H1 (cell line): ENCODE results near the gene TEX51. TPM values are rescaled to one million over a fixed set of nuclear protein-coding genes. Genes with fewer than 3 reads are reported as not detected.

Source experiments
- CTCF ChIA-PET: fragments of 300-600 bp; sonication (Branson Sonifier 250); formaldehyde crosslinking; loops from one replicate; lab custom pipeline; 2021; ENCODE audit not compliant: partially characterized antibody; lab: Charles Lee
- POLR2A ChIA-PET: fragments of 300-600 bp; sonication (Branson Sonifier 250); formaldehyde crosslinking; loops from one replicate; lab custom pipeline; 2021; ENCODE audit warnings: inconsistent platforms; ENCODE audit not compliant: partially characterized antibody; lab: Charles Lee
- DNase-seq, 2 experiments: peaks; one replicate each; pipeline versions ENCODE4 v3.0.0 to v3.0.0-alpha.2; 2010 to 2022; ENCODE audit warnings: low spot score in 2 of 2, low read depth in 1 of 2, mixed read lengths in 1 of 2
- FAIRE-seq: peaks from 2 replicates; lab custom pipeline; 2011; peaks lifted over from hg19 to GRCh38; lab: Jason Lieb, UNC
- H2AFZ ChIP-seq: 2 replicates; pipeline ENCODE4 v1.8.1; 2012; ENCODE audit warnings: low read length, inconsistent platforms
- H2AK5ac ChIP-seq: 2 replicates; pipeline ENCODE4 v1.6.1; 2013; ENCODE audit warnings: low read depth, low read length
- H2BK120ac ChIP-seq: replicated peaks from 2 replicates; pipeline ENCODE3; 2013; ENCODE audit warnings: low read depth, low read length, inconsistent platforms
- H2BK12ac ChIP-seq: 2 replicates; pipeline ENCODE4 v1.6.1; 2013; ENCODE audit warnings: low read depth, low read length
- H2BK15ac ChIP-seq: 2 replicates; pipeline ENCODE4 v1.6.1; 2013; ENCODE audit warnings: low read length
- H2BK20ac ChIP-seq: 2 replicates; pipeline ENCODE4 v1.6.1; 2013; ENCODE audit warnings: low read length
- H2BK5ac ChIP-seq: 2 replicates; pipeline ENCODE4 v1.6.1; 2013; ENCODE audit warnings: low read depth, low read length
- H3K14ac ChIP-seq: 2 replicates; pipeline ENCODE4 v1.6.1; 2013; ENCODE audit warnings: inconsistent platforms; ENCODE audit not compliant: insufficient read length
- H3K18ac ChIP-seq: 2 replicates; pipeline ENCODE4 v1.6.1; 2013; ENCODE audit warnings: low read length; ENCODE audit errors: extremely low read depth
- H3K23ac ChIP-seq: 2 replicates; pipeline ENCODE4 v1.6.1; 2013; ENCODE audit warnings: inconsistent platforms; ENCODE audit not compliant: insufficient read length
- H3K23me2 ChIP-seq: 2 replicates; pipeline ENCODE4 v1.6.1; 2013; ENCODE audit warnings: low read depth, low read length
- H3K27ac ChIP-seq: 2 replicates; pipeline ENCODE4 v1.6.1; 2011; ENCODE audit warnings: low read depth, low read length, inconsistent platforms
- H3K27me3 ChIP-seq, 4 experiments: replicated peaks in 1 of 4; 1 replicate in 1 of 4; 2 replicates in 3 of 4; pipeline versions ENCODE4 v1.6.1 to v1.8.1; 2011 to 2013; ENCODE audit warnings: low read length in 3 of 4, mild to moderate bottlenecking in 3 of 4, inconsistent platforms in 2 of 4, mixed read lengths in 2 of 4, moderate library complexity in 1 of 4; ENCODE audit not compliant: control insufficient read depth in 3 of 4, insufficient read depth in 3 of 4; ENCODE audit errors: extremely low read depth in 1 of 4
- H3K36me3 ChIP-seq, 4 experiments: 2 replicates each; pipeline versions ENCODE4 v1.6.1 to v1.8.1; 2011 to 2013; ENCODE audit warnings: mild to moderate bottlenecking in 4 of 4, low read length in 3 of 4, moderate library complexity in 2 of 4, control low read depth in 1 of 4, inconsistent platforms in 1 of 4; ENCODE audit not compliant: insufficient read depth in 4 of 4, control insufficient read depth in 2 of 4
- H3K4ac ChIP-seq: replicated peaks from 2 replicates; pipeline ENCODE3; 2013; ENCODE audit warnings: low read length, low read depth, mixed read lengths, inconsistent platforms; ENCODE audit not compliant: insufficient read length
- H3K4me1 ChIP-seq, 4 experiments: replicated peaks in 1 of 4; 1 replicate in 1 of 4; 2 replicates in 3 of 4; pipeline versions ENCODE4 v1.6.1 to v1.8.1; 2011 to 2013; ENCODE audit warnings: low read length in 3 of 4, inconsistent platforms in 2 of 4, mixed read lengths in 1 of 4; ENCODE audit not compliant: insufficient read depth in 4 of 4, control insufficient read depth in 3 of 4
- H3K4me2 ChIP-seq, 2 experiments: 2 replicates each; pipeline versions ENCODE4 v1.6.1 to v1.8.1; 2011 to 2013; ENCODE audit warnings: low read depth in 2 of 2, low read length in 2 of 2, control low read depth in 1 of 2, inconsistent platforms in 1 of 2, mild to moderate bottlenecking in 1 of 2; ENCODE audit not compliant: insufficient read depth in 1 of 2
- H3K4me3 ChIP-seq, 4 experiments: fragments of 200-600, 300-600 bp in 1 of 4; sonication (generic), shearing (Covaris generic), sonication (Bioruptor Twin) in 1 of 4; 2 replicates each; pipeline versions ENCODE4 v1.5.1 to v1.8.1; 2011 to 2016; ENCODE audit warnings: low read length in 4 of 4, low read depth in 3 of 4, control low read depth in 2 of 4, inconsistent platforms in 2 of 4, mild to moderate bottlenecking in 2 of 4, mixed read lengths in 1 of 4, moderate library complexity in 1 of 4; ENCODE audit not compliant: insufficient read depth in 2 of 4; ENCODE audit errors: extremely low read depth in 1 of 4
- H3K56ac ChIP-seq: replicated peaks from 2 replicates; pipeline ENCODE3; 2013; ENCODE audit warnings: low read depth, mild to moderate bottlenecking, mixed read lengths, low read length, inconsistent platforms; ENCODE audit not compliant: insufficient read length
- H3K79me1 ChIP-seq: 2 replicates; pipeline ENCODE4 v1.6.1; 2013; ENCODE audit warnings: low read depth, low read length, control low read depth
- H3K79me2 ChIP-seq, 2 experiments: 2 replicates each; pipeline versions ENCODE4 v1.6.1 to v1.8.1; 2012 to 2013; ENCODE audit warnings: low read length in 2 of 2, mild to moderate bottlenecking in 2 of 2, inconsistent platforms in 1 of 2; ENCODE audit not compliant: insufficient read depth in 2 of 2, control insufficient read depth in 1 of 2
- H3K9ac ChIP-seq, 4 experiments: replicated peaks in 1 of 4; 1 replicate in 1 of 4; 2 replicates in 3 of 4; pipeline versions ENCODE4 v1.6.1 to v1.8.1; 2011 to 2013; ENCODE audit warnings: low read depth in 3 of 4, low read length in 3 of 4, control low read depth in 2 of 4, mild to moderate bottlenecking in 2 of 4, moderate library complexity in 2 of 4, inconsistent platforms in 1 of 4; ENCODE audit errors: extremely low read depth in 1 of 4
- H3K9me3 ChIP-seq, 2 experiments: 2 replicates each; pipeline versions ENCODE4 v1.6.1 to v1.8.1; 2012 to 2013; ENCODE audit warnings: mild to moderate bottlenecking in 2 of 2, moderate library complexity in 2 of 2, control low read depth in 1 of 2, inconsistent platforms in 1 of 2, low read depth in 1 of 2, low read length in 1 of 2, mixed read lengths in 1 of 2; ENCODE audit not compliant: insufficient read depth in 2 of 2
- H4K20me1 ChIP-seq, 2 experiments: replicated peaks in 1 of 2; 2 replicates each; pipeline versions ENCODE3 to v1.8.1; 2011 to 2013; ENCODE audit warnings: inconsistent platforms in 2 of 2, low read length in 2 of 2, mild to moderate bottlenecking in 1 of 2; ENCODE audit not compliant: insufficient read depth in 2 of 2, control insufficient read depth in 1 of 2
- H4K5ac ChIP-seq: 2 replicates; pipeline ENCODE4 v1.6.1; 2013; ENCODE audit warnings: low read length, low read depth, mixed read lengths, inconsistent platforms; ENCODE audit not compliant: insufficient read length
- H4K8ac ChIP-seq: 2 replicates; pipeline ENCODE4 v1.8.0; 2013; ENCODE audit warnings: mild to moderate bottlenecking, moderate library complexity, low read length, inconsistent platforms; ENCODE audit not compliant: insufficient read depth; ENCODE audit errors: extremely low read depth
- H4K91ac ChIP-seq: replicated peaks from 2 replicates; pipeline ENCODE3; 2013; ENCODE audit warnings: low read length, mixed read lengths, inconsistent platforms; ENCODE audit not compliant: insufficient read length
- ATF2 ChIP-seq: IDR thresholded peaks from 2 replicates; pipeline ENCODE4 v1.6.1; 2012; ENCODE audit warnings: low read length, inconsistent platforms
- CHD2 ChIP-seq: IDR thresholded peaks from 2 replicates; pipeline ENCODE4 v1.6.1; 2012; ENCODE audit warnings: low read length, improper control_type of control experiment
- KDM1A ChIP-seq: fragments of 200-600, 300-600 bp; sonication (generic); IDR thresholded peaks from 2 replicates; pipeline ENCODE4 v1.7.1; 2016; ENCODE audit warnings: mild to moderate bottlenecking, low read length, borderline replicate concordance
- POLR2A ChIP-seq, 2 experiments: IDR thresholded peaks; 1 replicate in 1 of 2; 2 replicates in 1 of 2; pipeline ENCODE4 v1.6.1; 2011; ENCODE audit warnings: low read depth in 2 of 2, low read length in 2 of 2, mild to moderate bottlenecking in 2 of 2; ENCODE audit errors: control extremely low read depth in 1 of 2
- RBBP5 ChIP-seq: IDR thresholded peaks from 2 replicates; pipeline ENCODE4 v1.7.1; 2012; ENCODE audit warnings: low read depth, mild to moderate bottlenecking, inconsistent platforms, low read length, moderate library complexity, borderline replicate concordance
- RXRA ChIP-seq: IDR thresholded peaks from 2 replicates; pipeline ENCODE4 v1.6.1; 2011; ENCODE audit warnings: low read depth, mild to moderate bottlenecking, low read length, moderate library complexity; ENCODE audit not compliant: insufficient read depth
- SP1 ChIP-seq: IDR thresholded peaks from 2 replicates; pipeline ENCODE4 v1.6.1; 2011; ENCODE audit warnings: low read depth, low read length
- WGBS, 2 experiments: shearing (Covaris generic) in 1 of 2; methylation state at CpG; one replicate each; pipeline versions ENCODE4 v1.1.6 to v1.1.7; 2013 to 2015; ENCODE audit warnings: low lambda C conversion rate in 2 of 2, mixed read lengths in 2 of 2, inconsistent platforms in 1 of 2, low coverage in 1 of 2, missing lambda C conversion rate in 1 of 2; ENCODE audit not compliant: insufficient replicate concordance in 2 of 2, insufficient coverage in 1 of 2, insufficient read length in 1 of 2; ENCODE audit errors: extremely low coverage in 1 of 2, missing lambda C conversion rate in 1 of 2; 5-methylcytosine and 5-hydroxymethylcytosine counted together
- polyA plus RNA-seq, 7 experiments: library from polyadenylated mRNA; depleted of rRNA in 3 of 7; stranded (reverse) in 5 of 7; unstranded in 2 of 7; fragments of >200 nt in 5 of 7; fragments of 200-250 nt in 2 of 7; gene quantifications; 1 replicate in 5 of 7; 2 replicates in 1 of 7; 4 replicates in 1 of 7; pipeline versions ENCODE4 v1.2.1 to v1.2.3, GENCODE V29; 2011 to 2013; ENCODE audit warnings: missing spikeins in 2 of 7, mixed read lengths in 2 of 7
- total RNA-seq: library from RNA; stranded (reverse); fragmentation: NEBNext Ultra II Directional; extraction: Animal tissue kit (Norgen Biotek cat#: 25700); gene quantifications from 2 replicates; pipeline ENCODE4 v1.2.1, GENCODE V29; 2021

Gene TEX51
- total and polyA plus RNA-seq, 2 of the 8 experiments (the other 6 are each of a cell fraction or from before 2014, with no cell fraction given), result not detected

- no peak overlapping the region for H3K4ac ChIP-seq
- FAIRE-seq (no peak), DNase-seq (no peak)
- no peak overlapping the region for H2BK12ac ChIP-seq
- H2BK15ac ChIP-seq, result no peak overlapping the region
- H2AK5ac ChIP-seq, result no peak overlapping the region
- no peak overlapping the region for H3K23ac ChIP-seq
- H3K79me2 ChIP-seq, result no peaks in the 10 kb centered on the region
- H3K4me3 ChIP-seq, result no peak overlapping the region
- POLR2A ChIA-PET, result no interaction called here
- peaks cover 0 to 5% of the 10 kb centered on the region in 2 experiments for H4K20me1 ChIP-seq
- H3K9me3 ChIP-seq, result no peaks in the 10 kb centered on the region; a peak in 1 of 4 replicates
- no peak overlapping the region for H3K56ac ChIP-seq
- H3K27me3 ChIP-seq, result no peaks in the 10 kb centered on the region
- H4K8ac ChIP-seq, result no peak overlapping the region
- no peak overlapping the region for H2BK5ac ChIP-seq
- H3K79me1 ChIP-seq, result no peaks in the 10 kb centered on the region
- no peak overlapping the region for H3K9ac ChIP-seq
- H2BK20ac ChIP-seq, result no peak overlapping the region
- no peak overlapping the region for H2AFZ ChIP-seq
- H4K91ac ChIP-seq, result no peak overlapping the region
- 77% methylated on average over 3 of the region's 3 CpGs; no CpG with 5 or more reads in 1 of the 2 experiments for WGBS, 2 experiments
- H3K14ac ChIP-seq, result no peak overlapping the region
- no peak for TF ChIP-seq RXRA
- no peak for TF ChIP-seq SP1
- TF ChIP-seq RBBP5, result no peak
- no peak for TF ChIP-seq ATF2
- TF ChIP-seq KDM1A, result no peak
- no peak for TF ChIP-seq POLR2A (IDR thresholded peaks at IDR 0.05; ENCODE audit: control extremely low read depth in 1 of 2, low read depth in 2 of 2, low read length in 2 of 2)
- no peak for TF ChIP-seq CHD2
- H3K27ac ChIP-seq, result no peak overlapping the region
- CTCF ChIA-PET, result interaction anchor here (1.2 to 4.8 kb wide), 4 partner anchors 10 to 68 kb away, joined by 3 to 23 read pairs (median 4); no protein-coding TSS in a partner anchor
- peaks cover 0 to 6% (median 4%) of the 10 kb centered on the region in 4 experiments; a peak in 4 of 7 replicates for H3K4me1 ChIP-seq
- H2BK120ac ChIP-seq, result no peak overlapping the region
- peaks cover 9% of the 10 kb centered on the region; the same call in 1 of the 2 replicates for H3K23me2 ChIP-seq
- H4K5ac ChIP-seq, result no peak overlapping the region
- H3K4me2 ChIP-seq, result no peak overlapping the region
- no peaks in the 10 kb centered on the region for H3K36me3 ChIP-seq
- H3K18ac ChIP-seq, result no peak overlapping the region
Observed at GRCh38 chr2:126874961-126875360, 23.7 kb upstream of the TEX51 start.
